Measurements from ENCODE around the gene CCDC126.

DNA sequence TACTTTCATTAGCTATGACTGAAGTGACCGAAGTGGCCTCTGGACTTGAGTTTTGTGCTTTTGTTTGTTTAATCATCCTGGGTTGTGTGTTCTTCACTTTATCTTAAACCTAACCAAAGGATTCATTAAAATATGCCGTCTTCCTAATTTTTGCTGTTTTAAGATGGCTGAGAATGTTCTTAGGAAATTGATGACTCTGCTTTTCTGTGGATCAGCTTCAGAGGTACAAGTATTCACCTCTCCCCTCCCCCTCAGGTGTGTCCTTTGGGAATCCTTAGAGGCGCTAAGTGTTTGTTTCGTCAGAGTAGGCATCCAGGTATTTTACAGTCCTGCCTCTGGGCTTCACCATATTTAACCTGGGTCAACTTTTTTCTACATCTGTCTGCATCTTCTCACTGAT, 1.1 kb downstream of the CCDC126 start:
- TF ChIP-seq, protein P1, sequence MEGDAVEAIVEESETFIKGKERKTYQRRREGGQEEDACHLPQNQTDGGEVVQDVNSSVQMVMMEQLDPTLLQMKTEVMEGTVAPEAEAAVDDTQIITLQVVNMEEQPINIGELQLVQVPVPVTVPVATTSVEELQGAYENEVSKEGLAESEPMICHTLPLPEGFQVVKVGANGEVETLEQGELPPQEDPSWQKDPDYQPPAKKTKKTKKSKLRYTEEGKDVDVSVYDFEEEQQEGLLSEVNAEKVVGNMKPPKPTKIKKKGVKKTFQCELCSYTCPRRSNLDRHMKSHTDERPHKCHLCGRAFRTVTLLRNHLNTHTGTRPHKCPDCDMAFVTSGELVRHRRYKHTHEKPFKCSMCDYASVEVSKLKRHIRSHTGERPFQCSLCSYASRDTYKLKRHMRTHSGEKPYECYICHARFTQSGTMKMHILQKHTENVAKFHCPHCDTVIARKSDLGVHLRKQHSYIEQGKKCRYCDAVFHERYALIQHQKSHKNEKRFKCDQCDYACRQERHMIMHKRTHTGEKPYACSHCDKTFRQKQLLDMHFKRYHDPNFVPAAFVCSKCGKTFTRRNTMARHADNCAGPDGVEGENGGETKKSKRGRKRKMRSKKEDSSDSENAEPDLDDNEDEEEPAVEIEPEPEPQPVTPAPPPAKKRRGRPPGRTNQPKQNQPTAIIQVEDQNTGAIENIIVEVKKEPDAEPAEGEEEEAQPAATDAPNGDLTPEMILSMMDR (IDR thresholded peaks at IDR 0.05), result no peak
- no peak for TF ChIP-seq POLR2A (IDR thresholded peaks at IDR 0.05)
